ENCODE measurements around the gene EPC2.

GRCh38 chr2:148649936-148650335 is 5.4 kb downstream of the EPC2 start:
- TF ChIP-seq POLR2AphosphoS5 (IDR thresholded peaks at IDR 0.05; ENCODE audit: low read depth, low read length) (no peak), POLR2A (IDR thresholded peaks at IDR 0.05; ENCODE audit: low read depth, low read length) (no peak), TAF1 (IDR thresholded peaks at IDR 0.05; ENCODE audit: low read depth, low read length) (no peak), PAX5 (IDR thresholded peaks at IDR 0.05; ENCODE audit: insufficient read depth, low read length, severe bottlenecking) (no peak)
